Suprapubic skin (tissue), 4 donors: ENCODE measurements around the gene COX4I2.

Experiments used
- POLR2A ChIP-seq, 2 donors: fragments of 450-650 bp; IDR thresholded peaks; one replicate each; pipeline ENCODE4 v1.6.1; 2017; ENCODE audit warnings: antibody characterized with exemption in 2 of 2, mild to moderate bottlenecking in 2 of 2, moderate library complexity in 2 of 2
- POLR2AphosphoS5 ChIP-seq, 3 donors: sonication (generic); formaldehyde crosslinking; IDR thresholded peaks; one replicate each; pipeline ENCODE4 v1.6.1; 2017; ENCODE audit warnings: antibody characterized with exemption in 3 of 3
- TF ChIP-seq, protein P1 (sequence below), 2 donors: fragments of 200-600 bp in 1 of 2; fragments of 450-650 bp in 1 of 2; sonication (generic) in 1 of 2; IDR thresholded peaks; one replicate each; pipeline ENCODE4 v1.5.1; 2016 to 2019; ENCODE audit warnings: antibody characterized with exemption in 2 of 2, mild to moderate bottlenecking in 1 of 2, moderate library complexity in 1 of 2

- TF ChIP-seq, protein P1, sequence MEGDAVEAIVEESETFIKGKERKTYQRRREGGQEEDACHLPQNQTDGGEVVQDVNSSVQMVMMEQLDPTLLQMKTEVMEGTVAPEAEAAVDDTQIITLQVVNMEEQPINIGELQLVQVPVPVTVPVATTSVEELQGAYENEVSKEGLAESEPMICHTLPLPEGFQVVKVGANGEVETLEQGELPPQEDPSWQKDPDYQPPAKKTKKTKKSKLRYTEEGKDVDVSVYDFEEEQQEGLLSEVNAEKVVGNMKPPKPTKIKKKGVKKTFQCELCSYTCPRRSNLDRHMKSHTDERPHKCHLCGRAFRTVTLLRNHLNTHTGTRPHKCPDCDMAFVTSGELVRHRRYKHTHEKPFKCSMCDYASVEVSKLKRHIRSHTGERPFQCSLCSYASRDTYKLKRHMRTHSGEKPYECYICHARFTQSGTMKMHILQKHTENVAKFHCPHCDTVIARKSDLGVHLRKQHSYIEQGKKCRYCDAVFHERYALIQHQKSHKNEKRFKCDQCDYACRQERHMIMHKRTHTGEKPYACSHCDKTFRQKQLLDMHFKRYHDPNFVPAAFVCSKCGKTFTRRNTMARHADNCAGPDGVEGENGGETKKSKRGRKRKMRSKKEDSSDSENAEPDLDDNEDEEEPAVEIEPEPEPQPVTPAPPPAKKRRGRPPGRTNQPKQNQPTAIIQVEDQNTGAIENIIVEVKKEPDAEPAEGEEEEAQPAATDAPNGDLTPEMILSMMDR (IDR thresholded peaks at IDR 0.05): no peak
- TF ChIP-seq POLR2A (IDR thresholded peaks at IDR 0.05): no peak
- TF ChIP-seq POLR2AphosphoS5 (IDR thresholded peaks at IDR 0.05): no peak
Observed at GRCh38 chr20:31681769-31682168, 44.1 kb downstream of the COX4I2 start.
